ENCODE measurements around the gene ZNF493. TPM values are rescaled to one million over a fixed set of nuclear protein-coding genes. Genes with fewer than 3 reads are reported as not detected.

Gene ZNF493
- total RNA-seq, 1 donor from 2014 or later: 52.6 TPM

GRCh38 chr19:21474671-21475181 is 77.8 kb downstream of the ZNF493 start:
- Mint-ChIP-seq H3K9me3 (peaks cover 44% of the 10 kb centered on the region), H3K4me1 (no peaks in the 10 kb centered on the region), H3K27ac (no peak overlapping the region), H3K4me3 (no peak overlapping the region), H3K36me3 (peaks cover 6% of the 10 kb centered on the region), H3K27me3 (ENCODE audit: insufficient read depth, low read depth) (no peaks in the 10 kb centered on the region)
- Histone ChIP-seq H4K20me1 (ENCODE audit: low read depth) (no peaks in the 10 kb centered on the region), H3K4me3 (peak overlapping the region; percentile 42), H3K9ac (peak overlapping the region; percentile 36), H3K27me3 (no peaks in the 10 kb centered on the region), H3K79me2 (ENCODE audit: low read depth) (no peaks in the 10 kb centered on the region), H3F3A (ENCODE audit: low read depth) (no peaks in the 10 kb centered on the region), H3K4me2 (peak overlapping the region; percentile 44), H2AFZ (replicated peaks) (no peak overlapping the region), H3K4me1 (no peaks in the 10 kb centered on the region), H3K36me3 (no peaks in the 10 kb centered on the region), H3K9me3 (ENCODE audit: low read depth) (no peaks in the 10 kb centered on the region), H3K27ac (peak overlapping the region; percentile 77)
- DNase-seq (ENCODE audit: low spot score): peak; percentile 82
- TF ChIP-seq EZH2phosphoT487 (IDR thresholded peaks at IDR 0.05) (no peak), EZH2 (IDR thresholded peaks at IDR 0.05) (no peak), CTCF (IDR thresholded peaks at IDR 0.05) (no peak)

Other genes with a start within 250 kb of the ZNF493 start
- gene ZNF708, start 67.7 kb upstream of the ZNF493 start, total RNA-seq (ENCODE audit: low replicate concordance): 25.0 and 35.9 TPM in 2 replicates
- 180 and 268 TPM in 2 replicates for gene ZNF738, start 38.1 kb upstream of the ZNF493 start, total RNA-seq (ENCODE audit: low replicate concordance)
- 26.0 and 29.4 TPM in 2 replicates for gene ZNF429, start 108.5 kb downstream of the ZNF493 start, total RNA-seq (ENCODE audit: low replicate concordance)

All from neural progenitor cell (in vitro differentiated cells).